Endodermal cell (in vitro differentiated cells): Measurements from ENCODE around the gene WDR37. TPM values are rescaled to one million over a fixed set of nuclear protein-coding genes. Genes with fewer than 3 reads are reported as not detected.

ENCODE experiments used
- DNase-seq: peaks from one replicate; pipeline ENCODE4 v3.0.0-alpha.2; 2017
- H3K27ac ChIP-seq: 2 replicates; pipeline ENCODE4 v1.5.1; 2013; ENCODE audit warnings: mild to moderate bottlenecking, low read depth, low read length, moderate library complexity
- H3K27me3 ChIP-seq: 2 replicates; pipeline ENCODE4 v1.6.1; 2013; ENCODE audit warnings: mild to moderate bottlenecking, low read length, moderate library complexity; ENCODE audit not compliant: insufficient read depth, control insufficient read depth, poor library complexity, severe bottlenecking
- H3K36me3 ChIP-seq: 2 replicates; pipeline ENCODE4 v1.7.0; 2013; ENCODE audit warnings: mild to moderate bottlenecking, low read length, moderate library complexity; ENCODE audit not compliant: control insufficient read depth, insufficient read depth
- H3K4me1 ChIP-seq: one replicate; pipeline ENCODE4 v1.7.0; 2013; ENCODE audit warnings: low read length; ENCODE audit not compliant: control insufficient read depth, insufficient read depth
- H3K4me3 ChIP-seq: 2 replicates; pipeline ENCODE4 v1.5.1; 2013; ENCODE audit warnings: mild to moderate bottlenecking, low read length, moderate library complexity
- H3K9ac ChIP-seq: 2 replicates; pipeline ENCODE4 v1.6.1; 2013; ENCODE audit warnings: mild to moderate bottlenecking, low read length, moderate library complexity; ENCODE audit not compliant: poor library complexity, severe bottlenecking; ENCODE audit errors: extremely low read depth
- H3K9me3 ChIP-seq: 2 replicates; pipeline ENCODE4 v1.6.1; 2013; ENCODE audit warnings: mild to moderate bottlenecking, low read length, moderate library complexity; ENCODE audit not compliant: control insufficient read depth
- H3K27ac Mint-ChIP-seq: 2 replicates; pipeline ENCODE4 v1.8.0; 2020; ENCODE audit warnings: mixed read lengths
- H3K27me3 Mint-ChIP-seq: 2 replicates; pipeline ENCODE4 v1.8.0; 2021; ENCODE audit warnings: mild to moderate bottlenecking, mixed read lengths; ENCODE audit not compliant: insufficient read depth
- H3K36me3 Mint-ChIP-seq: 2 replicates; pipeline ENCODE4 v1.8.0; 2020; ENCODE audit warnings: low read depth, mixed read lengths
- H3K4me1 Mint-ChIP-seq: 2 replicates; pipeline ENCODE4 v1.8.0; 2020; ENCODE audit warnings: mixed read lengths
- H3K4me3 Mint-ChIP-seq: 2 replicates; pipeline ENCODE4 v1.8.0; 2020; ENCODE audit warnings: mild to moderate bottlenecking, moderate library complexity, mixed read lengths
- H3K9me3 Mint-ChIP-seq: 2 replicates; pipeline ENCODE4 v1.8.0; 2020; ENCODE audit warnings: mild to moderate bottlenecking, mixed read lengths
- WGBS, 2 experiments: methylation state at CpG; one replicate each; pipeline versions ENCODE4 v1.1.5 to v1.1.7; 2013; ENCODE audit warnings: missing lambda C conversion rate in 2 of 2, mixed read lengths in 1 of 2; ENCODE audit not compliant: insufficient coverage in 1 of 2, insufficient read length in 1 of 2; 5-methylcytosine and 5-hydroxymethylcytosine counted together
- total RNA-seq, 2 donors: library from RNA; stranded (reverse); fragmentation: NEBNext Ultra II Directional in 1 of 2; extraction: Animal tissue kit (Norgen Biotek cat#: 25700) in 1 of 2; gene quantifications; 2 replicates in 1 of 2; 3 replicates in 1 of 2; pipeline ENCODE4 v1.2.1, GENCODE V29; 2021
- TF ChIP-seq, protein P1 (sequence below): fragments of 200-600 bp; sonication (generic); conservative IDR thresholded peaks from 2 replicates; pipeline ENCODE4 v1.5.0; 2021; ENCODE audit warnings: antibody characterized with exemption, mild to moderate bottlenecking

WDR37 gene
- total RNA-seq, 2 donors from 2014 or later = 10.7 TPM

DNA sequence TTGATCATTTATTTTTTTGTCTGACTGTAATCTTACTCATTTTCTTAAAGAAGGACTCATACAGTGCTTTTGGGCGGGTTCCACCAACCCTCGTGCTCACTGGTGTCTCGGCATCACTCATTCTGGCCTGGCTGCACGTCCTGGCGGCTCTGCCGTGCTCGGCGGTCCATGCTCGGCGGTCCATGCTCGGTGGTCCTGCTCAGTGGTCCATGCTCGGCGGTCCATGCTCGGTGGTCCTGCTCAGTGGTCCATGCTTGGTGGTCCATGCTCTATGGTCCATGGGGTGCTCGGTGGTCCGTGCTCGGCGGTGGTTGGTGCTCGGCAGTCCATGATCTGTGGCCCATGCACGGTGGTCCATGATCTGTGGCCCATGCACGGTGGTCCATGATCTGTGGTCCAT lies 72.5 kb downstream of the WDR37 start:
- DNase-seq = no peak
- TF ChIP-seq, protein P1, sequence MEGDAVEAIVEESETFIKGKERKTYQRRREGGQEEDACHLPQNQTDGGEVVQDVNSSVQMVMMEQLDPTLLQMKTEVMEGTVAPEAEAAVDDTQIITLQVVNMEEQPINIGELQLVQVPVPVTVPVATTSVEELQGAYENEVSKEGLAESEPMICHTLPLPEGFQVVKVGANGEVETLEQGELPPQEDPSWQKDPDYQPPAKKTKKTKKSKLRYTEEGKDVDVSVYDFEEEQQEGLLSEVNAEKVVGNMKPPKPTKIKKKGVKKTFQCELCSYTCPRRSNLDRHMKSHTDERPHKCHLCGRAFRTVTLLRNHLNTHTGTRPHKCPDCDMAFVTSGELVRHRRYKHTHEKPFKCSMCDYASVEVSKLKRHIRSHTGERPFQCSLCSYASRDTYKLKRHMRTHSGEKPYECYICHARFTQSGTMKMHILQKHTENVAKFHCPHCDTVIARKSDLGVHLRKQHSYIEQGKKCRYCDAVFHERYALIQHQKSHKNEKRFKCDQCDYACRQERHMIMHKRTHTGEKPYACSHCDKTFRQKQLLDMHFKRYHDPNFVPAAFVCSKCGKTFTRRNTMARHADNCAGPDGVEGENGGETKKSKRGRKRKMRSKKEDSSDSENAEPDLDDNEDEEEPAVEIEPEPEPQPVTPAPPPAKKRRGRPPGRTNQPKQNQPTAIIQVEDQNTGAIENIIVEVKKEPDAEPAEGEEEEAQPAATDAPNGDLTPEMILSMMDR = no peak
- no peaks in the 10 kb centered on the region for H3K9me3 Mint-ChIP-seq
- Histone ChIP-seq H3K27ac (no peak overlapping the region), H3K9ac (no peak overlapping the region), H3K4me3 (no peak overlapping the region), H3K36me3 (peaks cover 60% of the 10 kb centered on the region), H3K9me3 (no peaks in the 10 kb centered on the region), H3K4me1 (no peaks in the 10 kb centered on the region), H3K27me3 (no peaks in the 10 kb centered on the region)
- no peak overlapping the region for H3K4me3 Mint-ChIP-seq
- H3K4me1 Mint-ChIP-seq = no peaks in the 10 kb centered on the region
- no peak overlapping the region for H3K27ac Mint-ChIP-seq
- H3K36me3 Mint-ChIP-seq = peaks cover 67% of the 10 kb centered on the region
- 94 to 95% methylated on average over 17 to 21 of the region's 21 CpGs for WGBS, 2 experiments
- no peaks in the 10 kb centered on the region for H3K27me3 Mint-ChIP-seq

DNA sequence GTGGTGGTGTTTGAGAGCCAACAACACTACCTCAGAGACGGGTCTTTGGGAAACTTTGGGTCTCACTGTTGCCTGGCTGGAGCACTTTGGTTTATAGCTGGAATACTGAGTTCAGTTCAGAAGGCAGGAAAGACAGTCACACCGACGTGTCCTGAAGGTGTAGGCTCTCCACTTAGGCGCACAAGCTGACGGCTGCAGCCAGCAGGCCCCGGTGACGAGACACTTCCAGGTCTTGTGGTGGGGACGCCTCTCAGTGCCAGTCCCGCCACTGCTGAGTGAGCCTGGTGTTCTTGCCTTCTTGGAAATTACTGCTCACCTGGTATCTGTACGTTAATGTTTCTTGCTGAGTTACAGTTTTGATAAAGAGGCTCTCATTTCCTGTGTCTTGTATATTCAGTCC lies 74.0 kb downstream of the WDR37 start:
- Histone ChIP-seq H3K36me3 (peaks cover 52% of the 10 kb centered on the region), H3K9me3 (no peaks in the 10 kb centered on the region), H3K27me3 (no peaks in the 10 kb centered on the region), H3K9ac (no peak overlapping the region), H3K4me1 (no peaks in the 10 kb centered on the region), H3K27ac (no peak overlapping the region), H3K4me3 (no peak overlapping the region)
- TF ChIP-seq, protein P1 = no peak
- peaks cover 53% of the 10 kb centered on the region for H3K36me3 Mint-ChIP-seq
- no peak overlapping the region for H3K4me3 Mint-ChIP-seq
- no peaks in the 10 kb centered on the region for H3K9me3 Mint-ChIP-seq
- 93 to 96% methylated on average over 7 to 10 of the region's 10 CpGs for WGBS, 2 experiments
- no peaks in the 10 kb centered on the region for H3K27me3 Mint-ChIP-seq
- H3K4me1 Mint-ChIP-seq = no peaks in the 10 kb centered on the region
- DNase-seq = no peak
- no peak overlapping the region for H3K27ac Mint-ChIP-seq

DNA sequence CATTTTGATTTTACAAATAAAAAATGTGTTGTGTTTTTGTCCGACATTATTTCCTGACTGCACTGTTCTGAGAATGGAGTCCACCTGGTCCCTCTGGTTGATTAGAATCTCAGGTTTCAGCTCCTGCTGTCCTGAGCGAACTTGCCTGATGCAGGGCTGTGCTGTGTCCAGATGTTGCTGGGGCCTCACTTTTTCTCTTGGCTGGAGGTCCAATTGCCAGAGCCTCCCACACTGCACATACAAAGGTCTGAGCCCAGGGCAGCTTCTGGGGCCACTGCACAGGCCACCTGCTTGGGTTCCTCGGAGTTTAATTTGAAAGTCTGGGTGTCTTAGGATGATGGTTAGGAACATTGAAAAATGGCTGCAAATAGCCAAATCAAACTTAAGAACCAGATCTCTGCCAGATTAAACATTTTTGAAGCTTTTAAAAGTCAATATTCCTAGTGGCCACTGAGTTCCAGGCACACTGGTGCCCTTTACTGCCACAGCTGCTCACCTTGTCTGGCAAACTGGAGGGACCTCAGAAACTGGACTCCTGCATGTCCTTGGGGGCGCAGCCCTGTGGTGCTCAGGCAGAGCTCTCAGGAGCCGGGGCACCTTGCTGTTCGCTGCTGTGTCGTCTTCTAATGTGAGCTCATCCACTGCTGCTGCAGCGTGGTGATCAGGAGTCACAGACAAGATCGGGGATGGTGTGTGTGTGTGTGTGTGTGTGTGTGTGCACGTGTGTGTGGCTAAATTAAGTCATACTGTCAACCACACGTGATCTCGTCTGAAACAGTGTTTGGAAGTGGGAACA lies 75.0 kb downstream of the WDR37 start:
- Mint-ChIP-seq H3K9me3 (no peaks in the 10 kb centered on the region), H3K4me3 (no peak overlapping the region), H3K36me3 (peaks cover 48% of the 10 kb centered on the region), H3K4me1 (no peaks in the 10 kb centered on the region), H3K27ac (no peak overlapping the region), H3K27me3 (no peaks in the 10 kb centered on the region)
- Histone ChIP-seq H3K27ac (no peak overlapping the region), H3K4me1 (no peaks in the 10 kb centered on the region), H3K4me3 (no peak overlapping the region), H3K36me3 (peaks cover 45% of the 10 kb centered on the region), H3K9me3 (no peaks in the 10 kb centered on the region), H3K9ac (no peak overlapping the region), H3K27me3 (no peaks in the 10 kb centered on the region)
- TF ChIP-seq, protein P1 = no peak
- no peak for DNase-seq
- 92 to 96% methylated on average over 11 to 12 of the region's 12 CpGs for WGBS, 2 experiments
